HG03025 (cell line): Measurements from ENCODE around the gene CARS2.

ENCODE experiments used
- ATAC-seq: cut with Tn5 transposase; IDR thresholded peaks from one replicate; pipeline ENCODE4 v1.9.1; 2021; ENCODE audit warnings: mild to moderate bottlenecking, moderate library complexity; ENCODE audit not compliant: unreplicated experiment, low FRiP score

CARS2 gene

GRCh38 chr13:110593430-110594130, 112.3 kb downstream of the CARS2 start:
- ATAC-seq, result no peak

GRCh38 chr13:110592665-110593064, 113.3 kb downstream of the CARS2 start:
- ATAC-seq, result no peak
